ENCODE data around the gene POC1A.

GRCh38 chr3:52196977-52197376 is 42.8 kb upstream of the POC1A start:
- TF ChIP-seq CTCF (IDR thresholded peaks at IDR 0.05) (no peak), POLR2A (IDR thresholded peaks at IDR 0.05) (no peak)
